ENCODE measurements around the gene BTD.

DNA sequence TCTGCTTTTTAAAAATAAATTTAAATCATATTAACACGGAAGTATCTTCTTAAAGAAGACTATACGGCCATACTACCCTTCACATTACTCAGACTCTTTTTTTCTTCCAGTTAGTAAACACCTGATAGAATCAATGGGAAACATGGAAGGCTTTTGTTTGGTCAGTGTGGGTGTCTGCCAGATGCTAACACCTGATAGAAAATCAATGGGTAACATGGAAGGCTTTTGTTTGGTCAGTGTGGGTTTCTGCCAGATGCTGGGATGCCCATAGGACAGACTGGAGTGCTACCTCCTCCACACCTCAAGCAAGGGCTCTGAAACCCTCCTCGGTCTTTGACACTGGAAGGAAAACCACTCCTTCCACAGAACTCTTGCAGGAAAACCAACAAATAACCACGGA lies 29.4 kb upstream of the BTD start:
- TF ChIP-seq MTA2 (IDR thresholded peaks at IDR 0.05; ENCODE audit: low read depth) (no peak), SIN3A (IDR thresholded peaks at IDR 0.05; ENCODE audit: low read depth, low read length) (no peak), CHD2 (IDR thresholded peaks at IDR 0.05; ENCODE audit: borderline replicate concordance, low read depth, low read length) (no peak), RAD21 (IDR thresholded peaks at IDR 0.05; ENCODE audit: insufficient read depth, low read depth, low read length) (no peak), JUNB (IDR thresholded peaks at IDR 0.05) (no peak), KDM1A (IDR thresholded peaks at IDR 0.05; ENCODE audit: borderline replicate concordance) (no peak), POLR2AphosphoS5 (IDR thresholded peaks at IDR 0.05; ENCODE audit: low read length) (no peak), NRF1 (conservative IDR thresholded peaks at IDR 0.05; ENCODE audit: low read depth, low read length) (no peak)
- TF ChIP-seq, protein P1, sequence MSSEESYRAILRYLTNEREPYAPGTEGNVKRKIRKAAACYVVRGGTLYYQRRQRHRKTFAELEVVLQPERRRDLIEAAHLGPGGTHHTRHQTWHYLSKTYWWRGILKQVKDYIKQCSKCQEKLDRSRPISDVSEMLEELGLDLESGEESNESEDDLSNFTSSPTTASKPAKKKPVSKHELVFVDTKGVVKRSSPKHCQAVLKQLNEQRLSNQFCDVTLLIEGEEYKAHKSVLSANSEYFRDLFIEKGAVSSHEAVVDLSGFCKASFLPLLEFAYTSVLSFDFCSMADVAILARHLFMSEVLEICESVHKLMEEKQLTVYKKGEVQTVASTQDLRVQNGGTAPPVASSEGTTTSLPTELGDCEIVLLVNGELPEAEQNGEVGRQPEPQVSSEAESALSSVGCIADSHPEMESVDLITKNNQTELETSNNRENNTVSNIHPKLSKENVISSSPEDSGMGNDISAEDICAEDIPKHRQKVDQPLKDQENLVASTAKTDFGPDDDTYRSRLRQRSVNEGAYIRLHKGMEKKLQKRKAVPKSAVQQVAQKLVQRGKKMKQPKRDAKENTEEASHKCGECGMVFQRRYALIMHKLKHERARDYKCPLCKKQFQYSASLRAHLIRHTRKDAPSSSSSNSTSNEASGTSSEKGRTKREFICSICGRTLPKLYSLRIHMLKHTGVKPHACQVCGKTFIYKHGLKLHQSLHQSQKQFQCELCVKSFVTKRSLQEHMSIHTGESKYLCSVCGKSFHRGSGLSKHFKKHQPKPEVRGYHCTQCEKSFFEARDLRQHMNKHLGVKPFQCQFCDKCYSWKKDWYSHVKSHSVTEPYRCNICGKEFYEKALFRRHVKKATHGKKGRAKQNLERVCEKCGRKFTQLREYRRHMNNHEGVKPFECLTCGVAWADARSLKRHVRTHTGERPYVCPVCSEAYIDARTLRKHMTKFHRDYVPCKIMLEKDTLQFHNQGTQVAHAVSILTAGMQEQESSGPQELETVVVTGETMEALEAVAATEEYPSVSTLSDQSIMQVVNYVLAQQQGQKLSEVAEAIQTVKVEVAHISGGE (CRISPR knock-in tag; IDR thresholded peaks at IDR 0.05) = no peak
- TF ChIP-seq, protein P2, sequence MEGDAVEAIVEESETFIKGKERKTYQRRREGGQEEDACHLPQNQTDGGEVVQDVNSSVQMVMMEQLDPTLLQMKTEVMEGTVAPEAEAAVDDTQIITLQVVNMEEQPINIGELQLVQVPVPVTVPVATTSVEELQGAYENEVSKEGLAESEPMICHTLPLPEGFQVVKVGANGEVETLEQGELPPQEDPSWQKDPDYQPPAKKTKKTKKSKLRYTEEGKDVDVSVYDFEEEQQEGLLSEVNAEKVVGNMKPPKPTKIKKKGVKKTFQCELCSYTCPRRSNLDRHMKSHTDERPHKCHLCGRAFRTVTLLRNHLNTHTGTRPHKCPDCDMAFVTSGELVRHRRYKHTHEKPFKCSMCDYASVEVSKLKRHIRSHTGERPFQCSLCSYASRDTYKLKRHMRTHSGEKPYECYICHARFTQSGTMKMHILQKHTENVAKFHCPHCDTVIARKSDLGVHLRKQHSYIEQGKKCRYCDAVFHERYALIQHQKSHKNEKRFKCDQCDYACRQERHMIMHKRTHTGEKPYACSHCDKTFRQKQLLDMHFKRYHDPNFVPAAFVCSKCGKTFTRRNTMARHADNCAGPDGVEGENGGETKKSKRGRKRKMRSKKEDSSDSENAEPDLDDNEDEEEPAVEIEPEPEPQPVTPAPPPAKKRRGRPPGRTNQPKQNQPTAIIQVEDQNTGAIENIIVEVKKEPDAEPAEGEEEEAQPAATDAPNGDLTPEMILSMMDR (IDR thresholded peaks at IDR 0.05 in 2 of 3, conservative IDR thresholded peaks at IDR 0.05 in 1 of 3; ENCODE audit: control insufficient read depth in 2 of 3, extremely low read depth in 1 of 3, insufficient read depth in 1 of 3, low read depth in 3 of 3, low read length in 3 of 3) = no peak
- TF ChIP-seq, protein P3, sequence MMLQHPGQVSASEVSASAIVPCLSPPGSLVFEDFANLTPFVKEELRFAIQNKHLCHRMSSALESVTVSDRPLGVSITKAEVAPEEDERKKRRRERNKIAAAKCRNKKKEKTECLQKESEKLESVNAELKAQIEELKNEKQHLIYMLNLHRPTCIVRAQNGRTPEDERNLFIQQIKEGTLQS (IDR thresholded peaks at IDR 0.05; ENCODE audit: borderline replicate concordance, extremely low read depth, low read depth, low read length) = no peak
- TF ChIP-seq, protein P4, sequence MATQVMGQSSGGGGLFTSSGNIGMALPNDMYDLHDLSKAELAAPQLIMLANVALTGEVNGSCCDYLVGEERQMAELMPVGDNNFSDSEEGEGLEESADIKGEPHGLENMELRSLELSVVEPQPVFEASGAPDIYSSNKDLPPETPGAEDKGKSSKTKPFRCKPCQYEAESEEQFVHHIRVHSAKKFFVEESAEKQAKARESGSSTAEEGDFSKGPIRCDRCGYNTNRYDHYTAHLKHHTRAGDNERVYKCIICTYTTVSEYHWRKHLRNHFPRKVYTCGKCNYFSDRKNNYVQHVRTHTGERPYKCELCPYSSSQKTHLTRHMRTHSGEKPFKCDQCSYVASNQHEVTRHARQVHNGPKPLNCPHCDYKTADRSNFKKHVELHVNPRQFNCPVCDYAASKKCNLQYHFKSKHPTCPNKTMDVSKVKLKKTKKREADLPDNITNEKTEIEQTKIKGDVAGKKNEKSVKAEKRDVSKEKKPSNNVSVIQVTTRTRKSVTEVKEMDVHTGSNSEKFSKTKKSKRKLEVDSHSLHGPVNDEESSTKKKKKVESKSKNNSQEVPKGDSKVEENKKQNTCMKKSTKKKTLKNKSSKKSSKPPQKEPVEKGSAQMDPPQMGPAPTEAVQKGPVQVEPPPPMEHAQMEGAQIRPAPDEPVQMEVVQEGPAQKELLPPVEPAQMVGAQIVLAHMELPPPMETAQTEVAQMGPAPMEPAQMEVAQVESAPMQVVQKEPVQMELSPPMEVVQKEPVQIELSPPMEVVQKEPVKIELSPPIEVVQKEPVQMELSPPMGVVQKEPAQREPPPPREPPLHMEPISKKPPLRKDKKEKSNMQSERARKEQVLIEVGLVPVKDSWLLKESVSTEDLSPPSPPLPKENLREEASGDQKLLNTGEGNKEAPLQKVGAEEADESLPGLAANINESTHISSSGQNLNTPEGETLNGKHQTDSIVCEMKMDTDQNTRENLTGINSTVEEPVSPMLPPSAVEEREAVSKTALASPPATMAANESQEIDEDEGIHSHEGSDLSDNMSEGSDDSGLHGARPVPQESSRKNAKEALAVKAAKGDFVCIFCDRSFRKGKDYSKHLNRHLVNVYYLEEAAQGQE (IDR thresholded peaks at IDR 0.05; ENCODE audit: low read depth, low read length) = no peak
- TF ChIP-seq, protein P5, sequence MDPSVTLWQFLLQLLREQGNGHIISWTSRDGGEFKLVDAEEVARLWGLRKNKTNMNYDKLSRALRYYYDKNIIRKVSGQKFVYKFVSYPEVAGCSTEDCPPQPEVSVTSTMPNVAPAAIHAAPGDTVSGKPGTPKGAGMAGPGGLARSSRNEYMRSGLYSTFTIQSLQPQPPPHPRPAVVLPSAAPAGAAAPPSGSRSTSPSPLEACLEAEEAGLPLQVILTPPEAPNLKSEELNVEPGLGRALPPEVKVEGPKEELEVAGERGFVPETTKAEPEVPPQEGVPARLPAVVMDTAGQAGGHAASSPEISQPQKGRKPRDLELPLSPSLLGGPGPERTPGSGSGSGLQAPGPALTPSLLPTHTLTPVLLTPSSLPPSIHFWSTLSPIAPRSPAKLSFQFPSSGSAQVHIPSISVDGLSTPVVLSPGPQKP (IDR thresholded peaks at IDR 0.05; ENCODE audit: low read depth, low read length) = no peak
